Pancreas (tissue), 10 donors: Measurements from ENCODE around the gene KRTAP12-1. TPM values are rescaled to one million over a fixed set of nuclear protein-coding genes. Genes with fewer than 3 reads are reported as not detected.

Experiments used
- ATAC-seq, 4 donors: fragments of 200-7000 bp; cut with Tn5 transposase; one replicate each; pipeline versions ENCODE4 v1.8.0 to v1.9.1; 2020; ENCODE audit warnings: mild to moderate bottlenecking in 4 of 4, moderate library complexity in 4 of 4
- DNase-seq, 6 donors: peaks; one replicate each; pipeline ENCODE4 v3.0.0-alpha.2; 2020
- FAIRE-seq: peaks from 2 replicates; lab custom pipeline; 2012; peaks lifted over from hg19 to GRCh38; lab: Jason Lieb, UNC
- H3K27ac ChIP-seq, 4 donors: fragments of 200-600 bp; sonication (generic); 1 replicate in 3 of 4; 2 replicates in 1 of 4; pipeline versions ENCODE4 v1.5.0 to v1.8.0; 2020
- H3K27me3 ChIP-seq, 4 donors: fragments of 200-600 bp; one replicate each; pipeline ENCODE4 v1.8.0; 2021
- H3K36me3 ChIP-seq, 3 donors: fragments of 200-600 bp; sonication (generic) in 1 of 3; one replicate each; pipeline versions ENCODE4 v1.5.0 to v1.8.0; 2020 to 2021
- H3K4me1 ChIP-seq, 3 donors: fragments of 200-600 bp; one replicate each; pipeline ENCODE4 v1.8.0; 2021
- H3K4me3 ChIP-seq, 4 donors: fragments of 200-600 bp; sonication (generic) in 2 of 4; one replicate each; pipeline versions ENCODE4 v1.5.0 to v1.8.0; 2020 to 2021
- H3K9me3 ChIP-seq, 4 donors: fragments of 200-600 bp; one replicate each; pipeline ENCODE4 v1.8.0; 2021
- CTCF ChIP-seq, 4 donors: fragments of 200-600 bp; sonication (generic) in 3 of 4; IDR thresholded peaks; one replicate each; pipeline versions ENCODE4 v1.5.0 to v1.8.0; 2021; ENCODE audit warnings: antibody characterized with exemption in 4 of 4
- WGBS, 2 donors: extraction: QIAGEN DNeasy Blood & Tissue Kit; methylation state at CpG; one replicate each; pipeline ENCODE4 v1.1.7; 2013; 5-methylcytosine and 5-hydroxymethylcytosine counted together
- intact Hi-C, 3 donors: fragments of 100-400 bp; cut with DNase I; formaldehyde crosslinking; loops; one replicate each; pipeline versions ENCODE4 v1.11.1 to v1.14.2; 2022
- polyA plus RNA-seq, 2 donors: library from polyadenylated mRNA; stranded (reverse); fragments of 200-250 nt; gene quantifications; one replicate each; pipeline ENCODE4 v1.2.3, GENCODE V29; 2013
- total RNA-seq, 6 donors: library from RNA; stranded (reverse); fragmentation: NEBNext Ultra II Directional in 4 of 6; extraction: Animal tissue kit (Norgen Biotek cat#: 25700) in 4 of 6; gene quantifications; one replicate each; pipeline versions ENCODE4 v1.2.1 to v1.2.4, GENCODE V29; 2021 to 2023
- donor health status: healthy with polysubstance abuse.
- donor health status: DM: no; HTN: no; CAD: no; lungs with moderate emphysema.
- donor health status: DM: no; HTN: no; CAD: no.
- donor health status: control.
- donor health status: control.
- donor health status: Bipolar disorder and iron deficiency.
- donor health status: DM: yes; HTN: yes; CAD: no.
- donor health status: DM: no; HTN: no; CAD: no.
- donor health status: DM: no; HTN: no; CAD: no.
- donor health status: DM: yes; HTN: yes; CAD: no.

The KRTAP12-1 gene
- total RNA-seq (not detected), polyA plus RNA-seq (not detected)

GRCh38 chr21:44681861-44682579 is at the start of gene KRTAP12-1:
Gene KRTAP12-1 (minus strand): TSS chr21:44682163. CDS start chr21:44682123, 40 bp downstream.
- ATAC-seq, result no peak
- Histone ChIP-seq H3K27me3 (no peaks in the 10 kb centered on the region), H3K4me1 (no peaks in the 10 kb centered on the region), H3K9me3 (no peaks in the 10 kb centered on the region), H3K27ac (no peak within 1 kb of the TSS), H3K36me3 (no peaks in the 10 kb centered on the region), H3K4me3 (no peak within 1 kb of the TSS)
- DNase-seq, result no peak
- 57 to 63% methylated on average over 23 of the region's 23 CpGs for WGBS, 2 donors
- intact Hi-C loops, result no loop called here
- no peak for TF ChIP-seq CTCF (IDR thresholded peaks at IDR 0.05)
- no peak for FAIRE-seq

GRCh38 chr21:44730951-44731579 is 49.1 kb upstream of the KRTAP12-1 start:
- no peak for TF ChIP-seq CTCF (IDR thresholded peaks at IDR 0.05)
- ATAC-seq, result no peak
- FAIRE-seq, result no peak
- intact Hi-C loops, result no loop called here
- Histone ChIP-seq H3K27me3 (no peaks in the 10 kb centered on the region), H3K9me3 (no peaks in the 10 kb centered on the region), H3K4me3 (no peak overlapping the region), H3K36me3 (no peaks in the 10 kb centered on the region), H3K27ac (no peak overlapping the region), H3K4me1 (no peaks in the 10 kb centered on the region)
- DNase-seq, result no peak
- 50 to 64% methylated on average over 9 of the region's 9 CpGs for WGBS, 2 donors

- no peak for FAIRE-seq
- Histone ChIP-seq H3K9me3 (no peaks in the 10 kb centered on the region), H3K4me3 (no peak overlapping the region), H3K4me1 (no peaks in the 10 kb centered on the region), H3K27me3 (no peaks in the 10 kb centered on the region), H3K27ac (no peak overlapping the region), H3K36me3 (no peaks in the 10 kb centered on the region)
- ATAC-seq, result no peak
- WGBS, 2 donors, result 66 to 78% methylated on average over 7 of the region's 7 CpGs
- no peak for TF ChIP-seq CTCF (IDR thresholded peaks at IDR 0.05)
- intact Hi-C loops, result no loop called here
- no peak for DNase-seq
These were observed 48.0 kb upstream of the KRTAP12-1 start for GRCh38 chr21:44730028-44730395.

GRCh38 chr21:44729336-44730027 is 47.5 kb upstream of the KRTAP12-1 start:
- no peak for TF ChIP-seq CTCF (IDR thresholded peaks at IDR 0.05)
- no peaks in the 10 kb centered on the region for H3K36me3 ChIP-seq
- no peaks in the 10 kb centered on the region for H3K9me3 ChIP-seq
- ATAC-seq, result no peak
- intact Hi-C loops, result no loop called here
- peak in 1 of 6 donors; percentile 34 for DNase-seq
- WGBS, 2 donors, result 78 to 84% methylated on average over 22 to 23 of the region's 23 CpGs
- no peak overlapping the region for H3K27ac ChIP-seq
- H3K4me3 ChIP-seq, result no peak overlapping the region
- H3K4me1 ChIP-seq, result no peaks in the 10 kb centered on the region
- H3K27me3 ChIP-seq, result no peaks in the 10 kb centered on the region
- FAIRE-seq, result no peak
